Stomach smooth muscle (tissue), 2 donors: ENCODE results near the gene LRRC7.

ENCODE experiments used
- H3K27ac ChIP-seq: one replicate; pipeline ENCODE4 v1.7.0; 2013; ENCODE audit warnings: mild to moderate bottlenecking, low read length, inconsistent platforms
- H3K27me3 ChIP-seq, 2 donors: one replicate each; pipeline ENCODE4 v1.7.0; 2013; ENCODE audit warnings: low read length in 2 of 2; ENCODE audit not compliant: insufficient read depth in 2 of 2, control insufficient read depth in 1 of 2
- H3K36me3 ChIP-seq, 2 donors: one replicate each; pipeline ENCODE4 v1.7.0; 2013; ENCODE audit warnings: low read length in 2 of 2; ENCODE audit not compliant: control insufficient read depth in 2 of 2, insufficient read depth in 2 of 2
- H3K4me1 ChIP-seq: one replicate; pipeline ENCODE4 v1.7.0; 2013; ENCODE audit warnings: low read length; ENCODE audit not compliant: control insufficient read depth, insufficient read depth
- H3K4me3 ChIP-seq, 2 donors: one replicate each; pipeline ENCODE4 v1.7.0; 2013; ENCODE audit warnings: low read length in 2 of 2
- H3K9ac ChIP-seq, 2 donors: one replicate each; pipeline ENCODE4 v1.7.0; 2013; ENCODE audit warnings: low read length in 2 of 2, mild to moderate bottlenecking in 1 of 2
- H3K9me3 ChIP-seq, 2 donors: one replicate each; pipeline ENCODE4 v1.7.0; 2013; ENCODE audit warnings: low read length in 2 of 2; ENCODE audit not compliant: control insufficient read depth in 2 of 2
- donor health status: healthy.
- donor health status: Pancreatic carcinoma.

LRRC7 gene

DNA sequence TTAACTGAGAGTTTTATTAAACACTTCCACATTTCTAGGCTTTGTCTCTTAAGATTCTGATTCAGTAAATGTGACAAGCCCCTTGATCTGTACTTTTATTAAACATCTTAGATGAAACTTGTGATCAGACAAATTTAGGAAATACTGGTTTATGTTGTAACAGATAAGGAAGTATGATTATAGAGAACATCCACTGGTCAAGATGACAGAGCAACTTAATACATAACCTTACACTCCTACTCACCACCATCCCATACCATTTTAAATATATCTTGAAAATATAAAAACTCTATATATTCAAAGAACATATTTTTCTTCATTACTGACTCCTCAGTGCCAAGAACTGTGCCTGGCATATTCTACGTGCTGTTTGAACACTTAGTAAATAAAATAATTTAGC lies 420.2 kb downstream of the LRRC7 start:
- Histone ChIP-seq H3K27ac (no peak overlapping the region), H3K27me3 (no peaks in the 10 kb centered on the region), H3K9me3 (no peaks in the 10 kb centered on the region), H3K9ac (no peak overlapping the region), H3K36me3 (no peaks in the 10 kb centered on the region), H3K4me1 (no peaks in the 10 kb centered on the region), H3K4me3 (no peak overlapping the region)

DNA sequence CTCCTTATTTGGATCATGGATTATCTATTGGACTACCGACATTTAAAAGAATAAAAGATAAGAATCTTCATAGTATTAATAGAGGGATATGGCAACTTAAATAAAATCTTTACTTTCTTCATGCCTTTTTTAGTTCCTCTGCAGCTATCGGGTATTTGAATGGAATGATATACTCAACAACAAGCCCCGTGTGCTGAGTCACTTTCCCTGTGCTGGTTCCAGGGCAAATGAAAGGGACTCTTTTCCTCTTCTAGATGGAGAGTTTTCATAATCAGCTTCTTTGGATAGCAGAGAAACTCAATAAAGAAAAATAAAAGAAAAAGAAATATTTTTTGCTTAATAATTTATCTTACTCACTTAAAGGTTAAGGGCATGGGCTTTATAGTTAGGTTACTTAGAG lies 423.9 kb downstream of the LRRC7 start:
- Histone ChIP-seq H3K27ac (no peak overlapping the region), H3K9ac (no peak overlapping the region), H3K36me3 (no peaks in the 10 kb centered on the region), H3K27me3 (no peaks in the 10 kb centered on the region), H3K4me3 (no peak overlapping the region), H3K4me1 (no peaks in the 10 kb centered on the region), H3K9me3 (no peaks in the 10 kb centered on the region)

DNA sequence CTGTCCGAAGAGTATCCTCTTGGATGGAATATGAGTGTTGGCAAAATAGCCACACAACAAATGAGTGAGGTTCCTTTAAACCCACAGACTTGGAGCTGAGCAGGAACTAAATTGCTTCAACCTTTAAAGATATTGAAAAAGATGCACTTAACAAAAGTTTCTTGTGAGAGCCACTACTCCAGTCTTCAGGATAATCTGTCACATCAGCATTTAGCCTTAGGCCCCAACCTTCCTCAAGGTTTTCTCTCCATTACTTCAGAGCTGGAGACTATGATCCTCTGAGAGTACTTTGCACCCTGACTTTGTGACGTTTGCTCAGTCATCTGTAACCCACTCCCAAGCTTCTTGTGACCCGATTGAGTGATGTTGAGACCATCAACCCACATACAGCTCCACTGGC lies 424.9 kb downstream of the LRRC7 start:
- no peak overlapping the region for H3K27ac ChIP-seq
- H3K4me1 ChIP-seq, result no peaks in the 10 kb centered on the region
- H3K4me3 ChIP-seq, result no peak overlapping the region
- no peaks in the 10 kb centered on the region for H3K27me3 ChIP-seq
- H3K9ac ChIP-seq, result no peak overlapping the region
- H3K9me3 ChIP-seq, result no peaks in the 10 kb centered on the region
- no peaks in the 10 kb centered on the region for H3K36me3 ChIP-seq

DNA sequence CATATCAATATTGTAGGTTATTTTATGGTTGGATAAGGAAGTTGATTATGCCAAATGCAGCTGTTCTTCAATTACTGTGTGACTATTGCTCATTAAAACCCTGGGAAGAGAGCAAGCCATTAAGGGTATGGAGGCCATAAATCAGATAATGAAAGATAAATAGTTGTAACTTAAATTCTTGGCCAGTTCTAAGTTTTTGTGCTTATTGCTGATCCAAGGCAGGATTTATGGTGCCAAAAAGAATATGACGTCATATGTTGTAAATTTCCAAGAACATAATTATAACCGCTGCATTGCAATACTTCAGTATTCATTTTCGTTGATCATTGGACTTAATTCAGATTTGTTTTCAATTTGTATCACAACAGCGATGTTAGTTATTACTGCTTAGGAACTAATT lies 426.1 kb downstream of the LRRC7 start:
- H3K9ac ChIP-seq, result no peak overlapping the region
- no peaks in the 10 kb centered on the region for H3K36me3 ChIP-seq
- no peaks in the 10 kb centered on the region for H3K9me3 ChIP-seq
- no peaks in the 10 kb centered on the region for H3K27me3 ChIP-seq
- H3K4me3 ChIP-seq, result no peak overlapping the region
- H3K27ac ChIP-seq, result no peak overlapping the region
- H3K4me1 ChIP-seq, result no peaks in the 10 kb centered on the region

DNA sequence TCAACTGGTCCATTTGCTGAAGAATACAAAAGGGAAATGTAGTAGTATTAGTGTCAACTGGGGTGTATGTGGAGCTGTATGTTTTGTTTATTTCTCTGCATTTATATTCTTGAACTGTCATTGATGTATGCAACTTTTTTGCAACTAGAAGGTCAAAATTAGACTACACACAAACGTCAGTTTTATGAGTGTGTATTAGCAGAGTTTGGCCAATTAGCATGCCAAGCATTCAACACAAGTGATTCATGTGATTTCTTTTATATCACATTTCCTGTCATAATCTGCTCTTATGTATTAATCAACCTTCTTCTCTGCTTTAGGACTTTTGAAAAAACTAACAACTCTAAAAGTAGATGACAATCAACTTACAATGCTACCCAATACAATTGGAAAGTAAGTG lies 426.5 kb downstream of the LRRC7 start:
- Histone ChIP-seq H3K9me3 (no peaks in the 10 kb centered on the region), H3K4me3 (no peak overlapping the region), H3K27me3 (no peaks in the 10 kb centered on the region), H3K27ac (no peak overlapping the region), H3K9ac (no peak overlapping the region), H3K36me3 (no peaks in the 10 kb centered on the region), H3K4me1 (no peaks in the 10 kb centered on the region)

DNA sequence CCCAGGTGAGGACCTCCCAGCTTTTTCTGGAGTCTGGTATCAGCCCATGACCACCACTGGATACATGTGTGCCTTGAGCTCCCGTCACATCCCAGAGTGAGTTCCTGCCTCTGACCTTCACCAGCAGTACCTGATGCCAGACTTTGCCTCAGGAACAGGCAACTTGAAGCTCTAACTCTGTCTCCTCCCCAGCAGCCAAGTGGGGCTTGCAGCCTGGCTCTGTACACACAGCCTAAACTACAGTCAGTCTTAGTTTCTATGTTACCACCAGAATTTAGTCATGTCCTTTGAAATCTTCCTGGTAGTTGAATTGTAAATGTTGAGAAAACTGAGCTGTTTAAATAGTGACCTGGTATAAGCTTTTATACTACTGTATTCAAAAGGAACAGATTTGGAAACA lies 431.1 kb downstream of the LRRC7 start:
- Histone ChIP-seq H3K9ac (no peak overlapping the region), H3K4me1 (no peaks in the 10 kb centered on the region), H3K27me3 (no peaks in the 10 kb centered on the region), H3K4me3 (no peak overlapping the region), H3K9me3 (no peaks in the 10 kb centered on the region), H3K27ac (no peak overlapping the region), H3K36me3 (no peaks in the 10 kb centered on the region)

DNA sequence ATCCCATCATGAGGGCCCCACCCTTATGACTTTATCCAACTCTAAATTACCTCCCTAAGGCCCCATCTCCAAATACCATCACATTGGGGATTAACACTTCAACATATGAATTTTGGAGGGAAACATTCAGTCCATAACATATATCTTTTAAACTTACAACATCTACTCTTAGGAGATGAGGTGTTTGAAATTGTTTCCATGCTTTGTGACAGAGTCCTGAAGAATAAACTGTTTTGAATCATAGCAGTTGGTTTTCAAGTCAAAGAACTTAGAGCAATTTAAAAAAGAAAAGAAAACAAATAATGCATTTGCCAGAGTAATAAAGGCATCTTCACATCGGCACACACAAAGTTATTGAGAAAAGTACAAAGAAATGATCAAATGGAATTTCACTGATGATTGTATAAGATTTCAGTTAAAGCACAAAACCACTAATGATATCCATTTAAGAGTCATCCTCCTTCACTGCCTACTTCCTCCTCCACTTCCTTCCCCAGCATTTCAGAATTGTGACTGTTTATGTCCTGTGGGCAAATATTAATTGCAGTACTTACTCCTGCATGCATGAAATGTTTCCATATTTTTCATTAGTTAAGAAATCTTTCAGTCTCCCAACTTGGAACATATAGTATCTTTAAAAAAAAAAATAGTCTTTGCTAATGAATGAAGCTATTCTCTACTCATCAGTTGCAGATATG lies 435.6 kb downstream of the LRRC7 start:
- Histone ChIP-seq H3K4me3 (no peak overlapping the region), H3K36me3 (no peaks in the 10 kb centered on the region), H3K27ac (no peak overlapping the region), H3K9me3 (no peaks in the 10 kb centered on the region), H3K9ac (no peak overlapping the region), H3K27me3 (no peaks in the 10 kb centered on the region), H3K4me1 (no peaks in the 10 kb centered on the region)

DNA sequence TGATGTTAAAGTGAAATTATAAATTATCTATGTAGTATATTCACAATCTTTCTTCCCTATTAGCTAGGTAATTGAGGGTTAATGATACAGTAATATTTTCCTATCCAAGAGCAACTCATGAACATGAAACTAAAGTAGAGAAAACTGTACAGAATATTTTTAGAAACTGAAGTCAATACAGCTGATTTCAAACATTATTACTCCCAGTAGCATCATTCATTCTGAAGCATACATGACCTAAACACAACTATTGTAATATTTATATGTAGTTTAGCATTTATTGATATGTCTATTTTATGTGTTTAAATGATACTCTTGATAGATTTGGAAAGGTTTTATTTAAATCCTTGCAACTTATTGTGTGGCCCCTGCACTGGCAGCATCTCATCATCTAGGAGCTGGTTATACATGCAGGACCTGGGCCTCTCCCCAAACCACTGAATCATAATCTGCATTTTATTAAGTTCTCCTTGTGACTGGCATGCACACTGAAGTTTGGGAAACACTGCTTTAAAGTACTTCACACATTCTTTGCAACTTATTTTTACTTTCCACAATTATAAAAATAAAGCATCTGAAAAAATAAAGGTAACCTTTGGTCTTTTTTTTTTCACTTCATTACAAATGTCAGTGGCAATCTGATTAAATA lies 437.8 kb downstream of the LRRC7 start:
- H3K4me3 ChIP-seq, result no peak overlapping the region
- H3K9ac ChIP-seq, result no peak overlapping the region
- no peaks in the 10 kb centered on the region for H3K9me3 ChIP-seq
- H3K4me1 ChIP-seq, result no peaks in the 10 kb centered on the region
- no peaks in the 10 kb centered on the region for H3K36me3 ChIP-seq
- H3K27ac ChIP-seq, result no peak overlapping the region
- no peaks in the 10 kb centered on the region for H3K27me3 ChIP-seq

DNA sequence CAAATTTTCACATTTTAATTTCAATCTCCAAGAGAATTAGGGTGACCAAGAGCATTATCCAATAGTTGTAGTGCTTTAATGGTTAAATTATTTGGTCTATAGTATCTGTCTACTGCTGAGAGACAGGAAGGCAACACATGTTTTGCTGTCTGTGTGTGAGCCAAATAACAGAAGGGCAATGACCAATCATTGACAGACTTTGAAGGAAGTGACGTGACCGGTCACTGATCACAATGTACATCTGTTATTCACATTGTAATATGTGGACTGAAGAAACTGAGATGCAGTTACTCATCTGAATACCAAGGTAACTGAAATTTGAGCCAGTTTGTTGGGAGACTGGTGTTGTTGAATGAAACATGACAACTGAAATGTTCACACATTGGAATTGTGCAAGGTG lies 440.9 kb downstream of the LRRC7 start:
- Histone ChIP-seq H3K36me3 (no peaks in the 10 kb centered on the region), H3K9me3 (no peaks in the 10 kb centered on the region), H3K4me1 (no peaks in the 10 kb centered on the region), H3K27ac (no peak overlapping the region), H3K27me3 (no peaks in the 10 kb centered on the region), H3K9ac (no peak overlapping the region), H3K4me3 (no peak overlapping the region)

DNA sequence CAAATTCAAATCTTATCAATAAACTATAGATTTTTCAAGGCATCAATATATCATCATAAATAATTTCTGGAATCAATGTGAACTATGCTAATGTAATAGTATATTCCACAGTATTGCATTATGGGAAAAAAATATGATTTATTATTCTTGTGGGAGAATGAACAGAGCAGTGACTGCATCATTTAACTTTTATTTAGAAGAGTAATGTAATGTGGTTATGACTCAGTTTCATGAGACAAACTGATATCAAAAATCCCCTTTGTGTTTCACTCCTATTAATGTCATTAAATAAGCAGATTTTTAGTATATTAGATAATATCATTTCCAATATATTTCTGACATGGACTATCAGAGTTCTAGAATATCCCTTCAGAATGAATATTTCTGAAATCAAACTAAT lies 450.0 kb downstream of the LRRC7 start:
- H3K9ac ChIP-seq, result no peak overlapping the region
- H3K9me3 ChIP-seq, result no peaks in the 10 kb centered on the region
- no peaks in the 10 kb centered on the region for H3K4me1 ChIP-seq
- H3K27me3 ChIP-seq, result no peaks in the 10 kb centered on the region
- no peak overlapping the region for H3K27ac ChIP-seq
- H3K36me3 ChIP-seq, result no peaks in the 10 kb centered on the region
- no peak overlapping the region for H3K4me3 ChIP-seq

DNA sequence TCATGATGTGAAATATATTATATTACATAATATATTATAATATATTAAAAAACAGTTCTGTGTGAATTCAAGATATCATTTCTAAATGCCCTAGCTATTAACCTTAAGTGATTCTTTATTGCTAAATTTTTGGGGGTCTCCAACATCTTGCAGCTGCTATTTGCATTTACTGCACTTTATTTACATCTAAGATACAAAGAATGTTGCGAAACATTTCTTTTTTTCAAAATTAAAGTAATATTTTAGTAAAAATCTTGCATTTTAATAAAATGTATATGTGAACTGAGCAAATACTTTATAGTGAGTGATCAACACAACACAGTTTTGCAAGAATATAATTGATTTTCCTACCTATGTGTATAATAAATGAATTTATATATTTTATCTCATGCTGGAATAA lies 456.6 kb downstream of the LRRC7 start:
- Histone ChIP-seq H3K36me3 (no peaks in the 10 kb centered on the region), H3K4me1 (no peaks in the 10 kb centered on the region), H3K4me3 (no peak overlapping the region), H3K27me3 (no peaks in the 10 kb centered on the region), H3K27ac (no peak overlapping the region), H3K9me3 (no peaks in the 10 kb centered on the region), H3K9ac (no peak overlapping the region)
